ENCODE data around the gene CIDEC. TPM values are rescaled to one million over a fixed set of nuclear protein-coding genes. Genes with fewer than 3 reads are reported as not detected.

The CIDEC gene
- total RNA-seq, 2 experiments from 2014 or later, result not detected

DNA sequence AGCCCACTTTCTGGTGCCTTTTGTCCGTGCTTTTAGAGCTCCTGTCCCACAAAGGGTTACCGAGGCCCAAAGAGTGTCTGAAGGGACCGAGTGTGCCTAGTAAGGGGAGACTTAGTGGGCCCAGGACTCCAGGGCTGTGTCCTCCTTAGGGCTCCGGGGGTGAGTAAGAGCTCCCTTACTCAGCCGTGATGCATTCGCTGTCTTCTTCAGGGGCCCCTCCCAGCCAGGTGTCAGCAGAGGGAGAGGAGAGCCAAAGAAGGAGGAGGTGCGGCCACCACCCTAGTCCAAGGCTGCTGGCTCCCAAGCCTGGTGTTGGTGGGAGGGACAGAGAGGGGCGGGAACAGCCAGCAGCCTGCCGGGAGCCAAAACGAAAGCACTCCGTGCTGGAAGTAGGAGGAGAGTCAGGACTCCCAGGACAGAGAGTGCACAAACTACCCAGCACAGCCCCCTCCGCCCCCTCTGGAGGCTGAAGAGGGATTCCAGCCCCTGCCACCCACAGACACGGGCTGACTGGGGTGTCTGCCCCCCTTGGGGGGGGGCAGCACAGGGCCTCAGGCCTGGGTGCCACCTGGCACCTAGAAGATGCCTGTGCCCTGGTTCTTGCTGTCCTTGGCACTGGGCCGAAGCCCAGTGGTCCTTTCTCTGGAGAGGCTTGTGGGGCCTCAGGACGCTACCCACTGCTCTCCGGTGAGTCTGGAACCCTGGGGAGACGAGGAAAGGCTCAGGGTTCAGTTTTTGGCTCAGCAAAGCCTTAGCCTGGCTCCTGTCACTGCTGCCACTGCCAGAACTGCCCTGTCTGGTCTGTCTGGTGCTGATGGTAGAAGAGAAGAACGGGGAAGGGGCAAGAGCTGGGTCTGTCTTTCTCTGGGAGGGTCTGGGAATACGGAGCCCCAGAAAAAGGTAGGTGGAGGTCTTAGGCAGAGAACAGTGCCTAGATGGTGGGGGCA lies 37.0 kb upstream of the CIDEC start, which contains the start of gene IL17RC:
TSS of gene IL17RC (plus strand) at position 365 of the 947 bp plus-strand sequence. CDS start at position 583, 218 bp downstream.
- no peaks in the 10 kb centered on the region for H3K36me3 ChIP-seq (ENCODE audit: insufficient read depth, low read length)
- CTCF ChIA-PET (ENCODE audit: unreplicated experiment), result no interaction called here
- H3K4me3 ChIP-seq (ENCODE audit: low read depth, low read length, poor library complexity, severe bottlenecking), result no peak within 1 kb of the TSS
- intact Hi-C loops (cut with micrococcal nuclease; ENCODE audit: unreplicated experiment), result no loop called here
- no peaks in the 10 kb centered on the region for H3K9me3 ChIP-seq (ENCODE audit: low read length)
- no peak for TF ChIP-seq EZH2phosphoT487 (IDR thresholded peaks at IDR 0.05; ENCODE audit: borderline replicate concordance, low read depth, low read length)
- TF ChIP-seq, protein P1, sequence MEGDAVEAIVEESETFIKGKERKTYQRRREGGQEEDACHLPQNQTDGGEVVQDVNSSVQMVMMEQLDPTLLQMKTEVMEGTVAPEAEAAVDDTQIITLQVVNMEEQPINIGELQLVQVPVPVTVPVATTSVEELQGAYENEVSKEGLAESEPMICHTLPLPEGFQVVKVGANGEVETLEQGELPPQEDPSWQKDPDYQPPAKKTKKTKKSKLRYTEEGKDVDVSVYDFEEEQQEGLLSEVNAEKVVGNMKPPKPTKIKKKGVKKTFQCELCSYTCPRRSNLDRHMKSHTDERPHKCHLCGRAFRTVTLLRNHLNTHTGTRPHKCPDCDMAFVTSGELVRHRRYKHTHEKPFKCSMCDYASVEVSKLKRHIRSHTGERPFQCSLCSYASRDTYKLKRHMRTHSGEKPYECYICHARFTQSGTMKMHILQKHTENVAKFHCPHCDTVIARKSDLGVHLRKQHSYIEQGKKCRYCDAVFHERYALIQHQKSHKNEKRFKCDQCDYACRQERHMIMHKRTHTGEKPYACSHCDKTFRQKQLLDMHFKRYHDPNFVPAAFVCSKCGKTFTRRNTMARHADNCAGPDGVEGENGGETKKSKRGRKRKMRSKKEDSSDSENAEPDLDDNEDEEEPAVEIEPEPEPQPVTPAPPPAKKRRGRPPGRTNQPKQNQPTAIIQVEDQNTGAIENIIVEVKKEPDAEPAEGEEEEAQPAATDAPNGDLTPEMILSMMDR (conservative IDR thresholded peaks at IDR 0.05; ENCODE audit: low read length), result no peak
- no peak within 1 kb of the TSS for H3K27ac ChIP-seq (ENCODE audit: low read depth, low read length, poor library complexity, severe bottlenecking)
- H3K79me2 ChIP-seq (ENCODE audit: insufficient read depth, low read depth, low read length), result no peaks in the 10 kb centered on the region
- DNase-seq (ENCODE audit: low spot score), result no peak
- H3K4me1 ChIP-seq (ENCODE audit: insufficient read depth, low read length, poor library complexity, severe bottlenecking), result no peaks in the 10 kb centered on the region
- POLR2A ChIA-PET, result no interaction called here
- no peaks in the 10 kb centered on the region for H3K9me2 ChIP-seq (ENCODE audit: insufficient read depth, low read length)
- no peak within 1 kb of the TSS for H3K4me2 ChIP-seq (ENCODE audit: low read length)
- no TSS peak for BruUV-seq (replicated peaks)
- no peak within 1 kb of the TSS for H2AFZ ChIP-seq (ENCODE audit: low read length)
- no peaks in the 10 kb centered on the region for H4K20me1 ChIP-seq (ENCODE audit: insufficient read depth, low read length)

DNA sequence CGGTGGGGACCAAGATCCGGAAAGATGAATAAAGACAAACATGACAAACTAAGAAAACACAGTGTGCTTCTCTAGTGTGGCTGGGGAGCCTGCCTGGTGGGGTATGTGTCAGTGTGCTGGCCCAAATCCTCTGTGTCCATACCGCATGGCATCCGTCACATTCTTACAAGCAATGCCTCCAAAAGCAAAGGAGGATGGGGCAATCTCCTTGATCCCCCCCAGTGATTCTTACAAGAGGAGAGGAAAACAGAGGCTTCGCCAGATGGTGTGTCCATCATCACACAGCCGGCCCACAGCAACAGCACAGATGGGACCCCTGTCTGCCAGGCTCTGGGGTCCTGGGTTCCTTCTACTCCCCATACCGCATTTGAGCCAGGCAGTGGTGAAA lies 36.3 kb upstream of the CIDEC start:
- no peak overlapping the region for H3K4me2 ChIP-seq (ENCODE audit: low read length)
- CTCF ChIA-PET (ENCODE audit: unreplicated experiment), result no interaction called here
- DNase-seq (ENCODE audit: low spot score), result no peak
- no peaks in the 10 kb centered on the region for H3K36me3 ChIP-seq (ENCODE audit: insufficient read depth, low read length)
- no peaks in the 10 kb centered on the region for H3K9me3 ChIP-seq (ENCODE audit: low read length)
- no peaks in the 10 kb centered on the region for H3K9me2 ChIP-seq (ENCODE audit: insufficient read depth, low read length)
- H4K20me1 ChIP-seq (ENCODE audit: insufficient read depth, low read length), result no peaks in the 10 kb centered on the region
- H2AFZ ChIP-seq (ENCODE audit: low read length), result no peak overlapping the region
- no TSS peak for BruUV-seq (replicated peaks)
- TF ChIP-seq EZH2phosphoT487 (IDR thresholded peaks at IDR 0.05; ENCODE audit: borderline replicate concordance, low read depth, low read length), result no peak
- TF ChIP-seq, protein P1 (conservative IDR thresholded peaks at IDR 0.05; ENCODE audit: low read length), result no peak
- POLR2A ChIA-PET, result interaction anchor here (0.5 kb wide), 1 partner anchor 374 kb away, joined by 4 read pairs; no protein-coding TSS in a partner anchor
- H3K4me1 ChIP-seq (ENCODE audit: insufficient read depth, low read length, poor library complexity, severe bottlenecking), result no peaks in the 10 kb centered on the region
- H3K27ac ChIP-seq (ENCODE audit: low read depth, low read length, poor library complexity, severe bottlenecking), result no peak overlapping the region
- H3K79me2 ChIP-seq (ENCODE audit: insufficient read depth, low read depth, low read length), result no peaks in the 10 kb centered on the region
- intact Hi-C loops (cut with micrococcal nuclease; ENCODE audit: unreplicated experiment), result no loop called here
- H3K4me3 ChIP-seq (ENCODE audit: low read depth, low read length, poor library complexity, severe bottlenecking), result no peak overlapping the region

All from OCI-LY7 (cell line).